B cell (primary cell): ENCODE measurements around the gene ATP9B. TPM values are rescaled to one million over a fixed set of nuclear protein-coding genes. Genes with fewer than 3 reads are reported as not detected.

Experiments used
- ATAC-seq: fragments of 200-7000 bp; cut with Tn5 transposase; one replicate; pipeline ENCODE4 v1.10.0; 2021; ENCODE audit warnings: low read depth, mild to moderate bottlenecking, moderate number of reproducible peaks, moderate library complexity
- CTCF ChIA-PET: fragments of 350-600 bp; sonication (Branson Sonifier 250); formaldehyde crosslinking; loops from one replicate; lab custom pipeline; 2021; ENCODE audit warnings: antibody characterized with exemption, inconsistent platforms; lab: Charles Lee
- POLR2A ChIA-PET: fragments of 350-600 bp; sonication (Branson Sonifier 250); formaldehyde crosslinking; loops from one replicate; lab custom pipeline; 2021; ENCODE audit warnings: antibody characterized with exemption; lab: Charles Lee
- DNase-seq: peaks from one replicate; pipeline ENCODE4 v3.0.0; 2013
- H2AFZ ChIP-seq: 2 replicates; pipeline ENCODE4 v1.6.1; 2012; ENCODE audit warnings: mild to moderate bottlenecking, low read depth, low read length; ENCODE audit not compliant: insufficient read depth, poor library complexity, severe bottlenecking
- H3K27ac ChIP-seq, 2 donors: 1 replicate in 1 of 2; 2 replicates in 1 of 2; pipeline ENCODE4 v1.5.1; 2012 to 2013; ENCODE audit warnings: low read length in 2 of 2, mild to moderate bottlenecking in 2 of 2, moderate library complexity in 1 of 2
- H3K27me3 ChIP-seq, 4 experiments: fragments of 200-600 bp in 1 of 4; sonication (generic) in 1 of 4; replicated peaks in 1 of 4; 1 replicate in 2 of 4; 2 replicates in 2 of 4; pipeline versions ENCODE4 v1.6.1 to v1.7.0; 2013 to 2016; ENCODE audit warnings: low read length in 3 of 4, mild to moderate bottlenecking in 2 of 4, mixed read lengths in 1 of 4, moderate library complexity in 1 of 4; ENCODE audit not compliant: insufficient read depth in 4 of 4, control insufficient read depth in 3 of 4; ENCODE audit errors: control extremely low read depth in 1 of 4
- H3K36me3 ChIP-seq, 2 experiments: replicated peaks in 1 of 2; 1 replicate in 1 of 2; 2 replicates in 1 of 2; pipeline versions ENCODE4 v1.6.1 to v1.7.1; 2013; ENCODE audit warnings: low read length in 1 of 2; ENCODE audit not compliant: insufficient read depth in 2 of 2, control insufficient read depth in 1 of 2; ENCODE audit errors: control extremely low read depth in 1 of 2, extremely low read depth in 1 of 2
- H3K4me1 ChIP-seq, 2 donors: fragments of 200-600 bp in 1 of 2; sonication (generic) in 1 of 2; 1 replicate in 1 of 2; 2 replicates in 1 of 2; pipeline versions ENCODE4 v1.5.1 to v1.6.1; 2013 to 2017; ENCODE audit warnings: low read length in 2 of 2; ENCODE audit not compliant: control insufficient read depth in 2 of 2, insufficient read depth in 2 of 2
- H3K4me2 ChIP-seq: replicated peaks from 2 replicates; pipeline ENCODE3; 2012; ENCODE audit warnings: mild to moderate bottlenecking, low read depth, low read length; ENCODE audit not compliant: poor library complexity, severe bottlenecking
- H3K4me3 ChIP-seq, 5 experiments: fragments of 200-600 bp in 1 of 5; sonication (generic) in 1 of 5; 1 replicate in 3 of 5; 2 replicates in 2 of 5; pipeline versions ENCODE4 v1.5.1 to v1.7.0; 2011 to 2016; ENCODE audit warnings: low read length in 4 of 5, mild to moderate bottlenecking in 4 of 5, low read depth in 2 of 5, control low read depth in 1 of 5, moderate library complexity in 1 of 5; ENCODE audit not compliant: insufficient read depth in 1 of 5; ENCODE audit errors: control extremely low read depth in 1 of 5, extremely low read depth in 1 of 5
- H3K79me2 ChIP-seq: fragments of 200-600 bp; sonication (generic); one replicate; pipeline ENCODE4 v1.6.0; 2016; ENCODE audit warnings: low read length; ENCODE audit not compliant: control insufficient read depth, insufficient read depth
- H3K9ac ChIP-seq: fragments of 200-600 bp; sonication (generic); 2 replicates; pipeline ENCODE4 v1.6.1; 2017; ENCODE audit warnings: mild to moderate bottlenecking, low read length, moderate library complexity
- H3K9me3 ChIP-seq, 3 donors: one replicate each; pipeline versions ENCODE4 v1.6.1 to v1.7.1; 2013; ENCODE audit warnings: low read length in 2 of 3; ENCODE audit not compliant: control insufficient read depth in 2 of 3, insufficient read depth in 1 of 3; ENCODE audit errors: control extremely low read depth in 1 of 3
- H4K20me1 ChIP-seq: 2 replicates; pipeline ENCODE4 v1.6.0; 2012; ENCODE audit warnings: mild to moderate bottlenecking, low read length; ENCODE audit not compliant: insufficient read depth, control insufficient read depth, poor library complexity, severe bottlenecking
- H3K27ac Mint-ChIP-seq: one replicate; pipeline ENCODE4 v1.8.0; 2021; ENCODE audit warnings: mixed read lengths
- H3K27me3 Mint-ChIP-seq: one replicate; pipeline ENCODE4 v1.8.0; 2021; ENCODE audit warnings: mixed read lengths
- H3K4me1 Mint-ChIP-seq: one replicate; pipeline ENCODE4 v1.8.0; 2021; ENCODE audit warnings: mixed read lengths
- H3K4me3 Mint-ChIP-seq: one replicate; pipeline ENCODE4 v1.8.0; 2021; ENCODE audit warnings: mixed read lengths
- H3K9me3 Mint-ChIP-seq: one replicate; pipeline ENCODE4 v1.8.0; 2022; ENCODE audit warnings: mixed read lengths; ENCODE audit not compliant: insufficient read depth
- EZH2 ChIP-seq: IDR thresholded peaks from 2 replicates; pipeline ENCODE4 v1.6.1; 2012; ENCODE audit warnings: borderline replicate concordance, low read depth, mild to moderate bottlenecking, moderate library complexity, low read length; ENCODE audit not compliant: insufficient read depth, poor library complexity, severe bottlenecking
- WGBS: methylation state at CpG from one replicate; pipeline ENCODE4 v1.1.5; 2013; ENCODE audit warnings: missing lambda C conversion rate; ENCODE audit not compliant: insufficient coverage; 5-methylcytosine and 5-hydroxymethylcytosine counted together
- intact Hi-C: fragments of 100-400 bp; cut with micrococcal nuclease; formaldehyde crosslinking; loops from one replicate; pipeline ENCODE4 v1.10.0; 2022
- polyA plus RNA-seq: library from polyadenylated mRNA; depleted of rRNA; stranded (reverse); fragments of >200 nt; gene quantifications from 2 replicates; pipeline ENCODE4 v1.2.3, GENCODE V29; 2012
- total RNA-seq, 2 donors: library from RNA; stranded (reverse); fragments of 120-200 nt in 1 of 2; gene quantifications; 1 replicate in 1 of 2; 2 replicates in 1 of 2; pipeline versions ENCODE4 v1.2.3 to v1.2.4, GENCODE V29; 2013 to 2022
- TF ChIP-seq, protein P1 (sequence below): fragments of 200-600 bp; IDR thresholded peaks from one replicate; pipeline ENCODE4 v1.8.0; 2022; ENCODE audit warnings: antibody characterized with exemption, mild to moderate bottlenecking

ATP9B gene
- total and polyA plus RNA-seq, 2 donors (not counting 1 experiment from before 2014, with no cell fraction given) = 34.3 to 71.7 TPM

DNA sequence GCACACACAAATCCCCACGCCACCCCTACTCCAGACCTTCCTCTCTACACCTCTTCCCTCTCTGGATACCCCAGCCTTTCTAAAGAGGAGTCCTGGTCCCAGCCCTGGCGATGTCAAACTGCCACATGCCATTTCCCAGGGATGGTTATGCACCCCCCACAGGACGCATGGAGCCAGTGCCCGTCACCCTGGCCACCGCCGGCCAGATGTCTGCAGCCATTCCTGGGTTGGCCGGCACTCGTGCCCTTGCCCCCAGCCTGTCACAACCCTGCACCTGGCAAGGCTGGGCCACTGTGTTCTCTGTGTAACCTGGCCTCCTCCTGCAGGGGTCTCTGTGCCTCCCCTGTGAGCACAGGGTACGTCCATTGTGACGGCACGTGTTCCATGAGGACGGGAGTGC lies 268.4 kb downstream of the ATP9B start:
- ChIA-PET CTCF (no interaction called here), POLR2A (no interaction called here)
- no peaks in the 10 kb centered on the region for H3K4me1 ChIP-seq
- H3K4me2 ChIP-seq = no peak overlapping the region
- intact Hi-C loops = no loop called here
- H3K27ac ChIP-seq = no peak overlapping the region
- H3K9ac ChIP-seq = no peak overlapping the region
- Mint-ChIP-seq H3K9me3 (peaks cover 6% of the 10 kb centered on the region), H3K4me3 (no peak overlapping the region), H3K4me1 (no peaks in the 10 kb centered on the region), H3K27me3 (no peaks in the 10 kb centered on the region), H3K27ac (no peak overlapping the region)
- no peak overlapping the region for H3K4me3 ChIP-seq
- DNase-seq (no peak), ATAC-seq (no peak)
- over 99% methylated on average over 12 of the region's 12 CpGs for WGBS
- no peaks in the 10 kb centered on the region for H3K79me2 ChIP-seq
- H3K9me3 ChIP-seq = peaks cover 0 to 6% (median 0%) of the 10 kb centered on the region in 3 donors
- H2AFZ ChIP-seq = no peak overlapping the region
- H4K20me1 ChIP-seq = no peaks in the 10 kb centered on the region
- peaks cover 8 to 30% of the 10 kb centered on the region in 2 experiments for H3K36me3 ChIP-seq
- no peaks in the 10 kb centered on the region for H3K27me3 ChIP-seq
- TF ChIP-seq EZH2 = no peak
- TF ChIP-seq, protein P1, sequence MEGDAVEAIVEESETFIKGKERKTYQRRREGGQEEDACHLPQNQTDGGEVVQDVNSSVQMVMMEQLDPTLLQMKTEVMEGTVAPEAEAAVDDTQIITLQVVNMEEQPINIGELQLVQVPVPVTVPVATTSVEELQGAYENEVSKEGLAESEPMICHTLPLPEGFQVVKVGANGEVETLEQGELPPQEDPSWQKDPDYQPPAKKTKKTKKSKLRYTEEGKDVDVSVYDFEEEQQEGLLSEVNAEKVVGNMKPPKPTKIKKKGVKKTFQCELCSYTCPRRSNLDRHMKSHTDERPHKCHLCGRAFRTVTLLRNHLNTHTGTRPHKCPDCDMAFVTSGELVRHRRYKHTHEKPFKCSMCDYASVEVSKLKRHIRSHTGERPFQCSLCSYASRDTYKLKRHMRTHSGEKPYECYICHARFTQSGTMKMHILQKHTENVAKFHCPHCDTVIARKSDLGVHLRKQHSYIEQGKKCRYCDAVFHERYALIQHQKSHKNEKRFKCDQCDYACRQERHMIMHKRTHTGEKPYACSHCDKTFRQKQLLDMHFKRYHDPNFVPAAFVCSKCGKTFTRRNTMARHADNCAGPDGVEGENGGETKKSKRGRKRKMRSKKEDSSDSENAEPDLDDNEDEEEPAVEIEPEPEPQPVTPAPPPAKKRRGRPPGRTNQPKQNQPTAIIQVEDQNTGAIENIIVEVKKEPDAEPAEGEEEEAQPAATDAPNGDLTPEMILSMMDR = no peak

DNA sequence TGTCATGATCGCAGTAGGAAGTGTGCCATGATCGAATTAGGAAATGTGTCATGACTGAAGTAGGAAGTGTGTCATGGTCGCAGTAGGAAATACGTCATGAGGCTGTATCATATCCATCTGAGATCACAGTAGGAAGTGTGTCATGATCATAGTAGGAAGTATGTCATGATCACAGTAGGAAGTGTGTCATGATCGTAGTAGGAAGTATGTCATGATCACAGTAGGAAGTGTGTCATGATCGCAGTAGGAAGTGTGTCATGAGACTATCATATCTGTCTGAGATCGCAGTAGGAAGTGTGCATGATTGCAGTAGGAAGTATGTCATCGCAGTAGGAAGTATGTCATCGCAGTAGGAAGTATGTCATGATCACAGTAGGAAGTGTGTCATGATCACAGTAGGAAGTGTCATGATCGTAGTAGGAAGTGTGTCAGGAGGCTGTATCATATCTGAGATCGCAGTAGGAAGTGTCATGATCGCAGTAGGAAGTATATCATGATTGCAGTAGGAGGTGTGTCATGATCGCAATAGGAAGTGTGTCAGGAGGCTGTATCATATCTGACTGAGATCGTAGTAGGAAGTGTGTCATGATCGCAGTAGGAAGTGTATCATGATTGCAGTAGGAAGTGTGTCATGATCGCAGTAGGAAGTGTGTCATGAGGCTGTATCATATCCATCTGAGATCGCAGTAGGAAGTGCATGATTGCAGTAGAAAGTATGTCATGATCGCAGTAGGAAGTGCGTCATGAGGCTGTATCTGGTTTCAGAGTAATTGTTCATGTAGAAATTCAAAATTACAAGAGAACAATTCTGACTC lies 270.1 kb downstream of the ATP9B start:
- Histone ChIP-seq H2AFZ (no peak overlapping the region), H4K20me1 (no peaks in the 10 kb centered on the region), H3K4me1 (no peaks in the 10 kb centered on the region), H3K4me3 (no peak overlapping the region), H3K36me3 (peaks cover 8 to 33% of the 10 kb centered on the region in 2 experiments), H3K9me3 (peaks cover 0 to 6% (median 0%) of the 10 kb centered on the region in 3 donors), H3K27ac (no peak overlapping the region), H3K4me2 (no peak overlapping the region), H3K79me2 (no peaks in the 10 kb centered on the region), H3K27me3 (no peaks in the 10 kb centered on the region), H3K9ac (no peak overlapping the region)
- CTCF ChIA-PET = no interaction called here
- no peak for TF ChIP-seq EZH2
- TF ChIP-seq, protein P1 = no peak
- no peaks in the 10 kb centered on the region for H3K4me1 Mint-ChIP-seq
- H3K27ac Mint-ChIP-seq = no peak overlapping the region
- 96% methylated on average over 17 of the region's 19 CpGs for WGBS
- POLR2A ChIA-PET = no interaction called here
- intact Hi-C loops = no loop called here
- H3K9me3 Mint-ChIP-seq = peaks cover 6% of the 10 kb centered on the region
- no peaks in the 10 kb centered on the region for H3K27me3 Mint-ChIP-seq
- ATAC-seq (no peak), DNase-seq (no peak)
- no peak overlapping the region for H3K4me3 Mint-ChIP-seq
